Measurements from ENCODE around the gene CPZ.

DNA sequence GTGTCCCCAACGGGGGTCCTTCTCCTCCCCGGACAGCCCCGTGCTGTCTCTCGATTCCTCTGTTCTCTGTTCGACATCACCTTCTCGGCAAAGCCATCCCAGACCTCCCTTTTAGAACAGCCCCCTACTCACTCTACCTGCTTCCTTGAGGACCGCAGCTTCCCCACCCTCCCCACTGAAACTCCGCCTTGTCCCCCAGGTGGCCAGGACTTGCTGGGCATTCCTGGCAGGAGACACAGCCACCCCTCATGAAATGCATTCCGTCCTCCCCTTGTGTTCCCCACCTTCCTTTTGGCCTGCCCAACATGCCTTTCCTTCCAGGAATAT is 47.2 kb upstream of the CPZ start:
- no peak for TF ChIP-seq POLR2A (IDR thresholded peaks at IDR 0.05; ENCODE audit: low read depth, low read length)
- TF ChIP-seq PAX5 (IDR thresholded peaks at IDR 0.05; ENCODE audit: insufficient read depth, low read length, severe bottlenecking) = no peak
- TF ChIP-seq TAF1 (IDR thresholded peaks at IDR 0.05; ENCODE audit: low read depth, low read length) = no peak
- TF ChIP-seq POLR2AphosphoS5 (IDR thresholded peaks at IDR 0.05; ENCODE audit: low read depth, low read length) = no peak
- no peak for TF ChIP-seq POU2F2 (IDR thresholded peaks at IDR 0.05; ENCODE audit: low read depth, low read length)
- no peak for TF ChIP-seq SPI1 (IDR thresholded peaks at IDR 0.05; ENCODE audit: low read depth, low read length)
